MCF 10A (cell line): ENCODE measurements around the gene FIGLA. TPM values are rescaled to one million over a fixed set of nuclear protein-coding genes. Genes with fewer than 3 reads are reported as not detected.

Source experiments
- BruUV-seq: library from RNA; stranded (reverse); fragments of 400-500 nt; replicated peaks from 2 replicates; lab custom pipeline; 2021; lab: Mats Ljungman, UMichigan
- CTCF ChIA-PET: fragments of 300-600 bp; sonication (Branson Sonifier 250); formaldehyde crosslinking; extraction: SDS; loops from one replicate; lab custom pipeline; 2021; ENCODE audit warnings: antibody characterized with exemption, inconsistent platforms; lab: Yijun Ruan, JAX
- POLR2A ChIA-PET: fragments of 300-600, 350-650 bp; sonication (Branson Sonifier 250); formaldehyde crosslinking; extraction: SDS; loops from one replicate; lab custom pipeline; 2020; ENCODE audit warnings: antibody characterized with exemption, inconsistent platforms; lab: Yijun Ruan, JAX
- DNase-seq: peaks from one replicate; pipeline ENCODE4 v3.0.0-alpha.2; 2018; ENCODE audit not compliant: unreplicated experiment
- H3K27ac Mint-ChIP-seq: one replicate; pipeline ENCODE4 v1.8.0; 2022; ENCODE audit warnings: mild to moderate bottlenecking, low read depth, mixed read lengths; ENCODE audit not compliant: unreplicated experiment
- H3K27me3 Mint-ChIP-seq: one replicate; pipeline ENCODE4 v1.8.0; 2022; ENCODE audit warnings: mixed read lengths; ENCODE audit not compliant: insufficient read depth, unreplicated experiment
- H3K36me3 Mint-ChIP-seq: one replicate; pipeline ENCODE4 v1.8.0; 2022; ENCODE audit warnings: mild to moderate bottlenecking, moderate library complexity, mixed read lengths; ENCODE audit not compliant: insufficient read depth, unreplicated experiment
- H3K4me1 Mint-ChIP-seq: one replicate; pipeline ENCODE4 v1.8.0; 2022; ENCODE audit warnings: mixed read lengths; ENCODE audit not compliant: insufficient read depth, unreplicated experiment
- H3K4me3 Mint-ChIP-seq: one replicate; pipeline ENCODE4 v1.8.0; 2022; ENCODE audit warnings: mild to moderate bottlenecking, moderate library complexity, mixed read lengths; ENCODE audit not compliant: unreplicated experiment
- H3K9me3 Mint-ChIP-seq: one replicate; pipeline ENCODE4 v1.8.0; 2022; ENCODE audit warnings: mixed read lengths; ENCODE audit not compliant: unreplicated experiment
- CTCF ChIP-seq: fragments of 200-600 bp; IDR thresholded peaks from one replicate; pipeline ENCODE4 v1.8.0; 2022; ENCODE audit warnings: antibody characterized with exemption, mild to moderate bottlenecking; ENCODE audit not compliant: unreplicated experiment
- intact Hi-C: fragments of 100-400 bp; cut with micrococcal nuclease; formaldehyde crosslinking; loops from 2 replicates; pipeline ENCODE4 v1.14.1; 2022
- total RNA-seq: library from RNA; stranded (reverse); gene quantifications from 2 replicates; pipeline ENCODE4 v1.2.3, GENCODE V29; 2022

The FIGLA gene
- total RNA-seq, 1 experiment from 2014 or later, result not detected

- intact Hi-C loops, result no loop called here
- Mint-ChIP-seq H3K27me3 (peaks cover 22% of the 10 kb centered on the region), H3K9me3 (peaks cover 7% of the 10 kb centered on the region), H3K4me1 (peaks cover 8% of the 10 kb centered on the region), H3K4me3 (no peak overlapping the region), H3K36me3 (no peaks in the 10 kb centered on the region), H3K27ac (no peak overlapping the region)
- no peak for TF ChIP-seq CTCF
- no TSS peak for BruUV-seq
- ChIA-PET CTCF (no interaction called here), POLR2A (no interaction called here)
- DNase-seq, result no peak
These were observed 14.2 kb downstream of the FIGLA start for GRCh38 chr2:70776266-70776665.

- Mint-ChIP-seq H3K36me3 (no peaks in the 10 kb centered on the region), H3K27ac (no peak overlapping the region), H3K27me3 (peaks cover 22% of the 10 kb centered on the region), H3K4me1 (peaks cover 6% of the 10 kb centered on the region), H3K4me3 (no peak overlapping the region), H3K9me3 (peaks cover 7% of the 10 kb centered on the region)
- ChIA-PET POLR2A (interaction anchor here (1.1 kb wide), 1 partner anchor 62 kb away, joined by 3 read pairs; no protein-coding TSS in a partner anchor), CTCF (interaction anchor here (0.5 to 0.8 kb wide), 4 partner anchors 23 to 557 kb away, joined by 3 to 5 read pairs (median 3); partner anchors contain the start of gene ZNF638)
- no peak for TF ChIP-seq CTCF
- no peak for DNase-seq
- intact Hi-C loops, result no loop called here
- no TSS peak for BruUV-seq
These were observed 15.3 kb downstream of the FIGLA start for GRCh38 chr2:70775141-70775540.

- peaks cover 40% of the 10 kb centered on the region for H3K27me3 Mint-ChIP-seq
- no peak for TF ChIP-seq CTCF
- no peak overlapping the region for H3K4me3 Mint-ChIP-seq
- no peak for DNase-seq
- peaks cover 7% of the 10 kb centered on the region for H3K9me3 Mint-ChIP-seq
- H3K4me1 Mint-ChIP-seq, result no peaks in the 10 kb centered on the region
- ChIA-PET POLR2A (no interaction called here), CTCF (interaction anchor here (1.8 kb wide), 1 partner anchor 16 kb away, joined by 6 read pairs; no protein-coding TSS in a partner anchor)
- BruUV-seq, result no TSS peak
- intact Hi-C loops, result no loop called here
- no peak overlapping the region for H3K27ac Mint-ChIP-seq
- no peaks in the 10 kb centered on the region for H3K36me3 Mint-ChIP-seq
These were observed 17.8 kb downstream of the FIGLA start for GRCh38 chr2:70772486-70773155.

- Mint-ChIP-seq H3K27ac (no peak overlapping the region), H3K4me3 (no peak overlapping the region), H3K9me3 (peaks cover 7% of the 10 kb centered on the region), H3K27me3 (peaks cover 47% of the 10 kb centered on the region), H3K4me1 (no peaks in the 10 kb centered on the region), H3K36me3 (no peaks in the 10 kb centered on the region)
- no peak for DNase-seq
- ChIA-PET POLR2A (no interaction called here), CTCF (interaction anchor here (0.5 to 0.6 kb wide), 2 partner anchors 14 to 125 kb away, joined by 3 to 5 read pairs; no protein-coding TSS in a partner anchor)
- intact Hi-C loops, result no loop called here
- no TSS peak for BruUV-seq
- no peak for TF ChIP-seq CTCF
These were observed 19.0 kb downstream of the FIGLA start for GRCh38 chr2:70771446-70771845.
